Activated B cell treated with CpG ODN at 0.5 μM for 24 hours (primary cell): ENCODE data around the gene CTXND1. TPM values are rescaled to one million over a fixed set of nuclear protein-coding genes. Genes with fewer than 3 reads are reported as not detected.

Experiments used
- ATAC-seq: fragments of 200-7000 bp; cut with Tn5 transposase; one replicate; pipeline ENCODE4 v1.10.0; 2021; ENCODE audit warnings: low read depth, mild to moderate bottlenecking, moderate library complexity
- CTCF ChIA-PET: fragments of 350-600 bp; sonication (Branson Sonifier 250); formaldehyde crosslinking; loops from one replicate; lab custom pipeline; 2021; ENCODE audit warnings: antibody characterized with exemption; lab: Charles Lee
- POLR2A ChIA-PET: fragments of 350-600 bp; sonication (Branson Sonifier 250); formaldehyde crosslinking; loops from one replicate; lab custom pipeline; 2021; ENCODE audit warnings: antibody characterized with exemption; lab: Charles Lee
- DNase-seq: peaks from one replicate; pipeline ENCODE4 v3.0.0; 2022
- H3K27ac Mint-ChIP-seq: one replicate; pipeline ENCODE4 v1.8.0; 2020; ENCODE audit warnings: mixed read lengths
- H3K27me3 Mint-ChIP-seq: one replicate; pipeline ENCODE4 v1.8.0; 2021; ENCODE audit warnings: mixed read lengths
- H3K36me3 Mint-ChIP-seq: one replicate; pipeline ENCODE4 v1.8.0; 2021; ENCODE audit warnings: low read depth, mixed read lengths
- H3K4me1 Mint-ChIP-seq: one replicate; pipeline ENCODE4 v1.8.0; 2021; ENCODE audit warnings: mixed read lengths
- H3K4me3 Mint-ChIP-seq: one replicate; pipeline ENCODE4 v1.8.0; 2020; ENCODE audit warnings: mild to moderate bottlenecking, mixed read lengths
- H3K9me3 Mint-ChIP-seq: one replicate; pipeline ENCODE4 v1.8.0; 2020; ENCODE audit warnings: mixed read lengths
- CTCF ChIP-seq: fragments of 200-600 bp; IDR thresholded peaks from one replicate; pipeline ENCODE4 v1.8.0; 2022; ENCODE audit warnings: antibody characterized with exemption, mild to moderate bottlenecking
- intact Hi-C: fragments of 100-400 bp; cut with micrococcal nuclease; formaldehyde crosslinking; loops from one replicate; pipeline ENCODE4 v1.15.1; 2024
- total RNA-seq: library from RNA; stranded (reverse); gene quantifications from 2 replicates; pipeline ENCODE4 v1.2.3, GENCODE V29; 2022

CTXND1 gene
- total RNA-seq, 1 donor from 2014 or later, result not detected

GRCh38 chr15:80180468-80180867, 71.5 kb downstream of the CTXND1 start:
- Mint-ChIP-seq H3K4me1 (peaks cover 3% of the 10 kb centered on the region), H3K36me3 (peaks cover 8% of the 10 kb centered on the region), H3K4me3 (no peak overlapping the region), H3K27me3 (no peaks in the 10 kb centered on the region), H3K9me3 (peaks cover 3% of the 10 kb centered on the region), H3K27ac (no peak overlapping the region)
- ChIA-PET CTCF (no interaction called here), POLR2A (no interaction called here)
- intact Hi-C loops, result no loop called here
- ATAC-seq, result no peak
- no peak for TF ChIP-seq CTCF
- DNase-seq, result no peak

- Mint-ChIP-seq H3K4me1 (peaks cover 3% of the 10 kb centered on the region), H3K9me3 (no peaks in the 10 kb centered on the region), H3K27ac (no peak overlapping the region), H3K4me3 (no peak overlapping the region), H3K27me3 (no peaks in the 10 kb centered on the region), H3K36me3 (peaks cover 5% of the 10 kb centered on the region)
- DNase-seq (no peak), ATAC-seq (no peak)
- intact Hi-C loops, result no loop called here
- no peak for TF ChIP-seq CTCF
- ChIA-PET POLR2A (no interaction called here), CTCF (interaction anchor here (1.3 kb wide), 1 partner anchor 798 kb away, joined by 3 read pairs; no protein-coding TSS in a partner anchor)
Observed at GRCh38 chr15:80179935-80180334, 72.1 kb downstream of the CTXND1 start.

DNA sequence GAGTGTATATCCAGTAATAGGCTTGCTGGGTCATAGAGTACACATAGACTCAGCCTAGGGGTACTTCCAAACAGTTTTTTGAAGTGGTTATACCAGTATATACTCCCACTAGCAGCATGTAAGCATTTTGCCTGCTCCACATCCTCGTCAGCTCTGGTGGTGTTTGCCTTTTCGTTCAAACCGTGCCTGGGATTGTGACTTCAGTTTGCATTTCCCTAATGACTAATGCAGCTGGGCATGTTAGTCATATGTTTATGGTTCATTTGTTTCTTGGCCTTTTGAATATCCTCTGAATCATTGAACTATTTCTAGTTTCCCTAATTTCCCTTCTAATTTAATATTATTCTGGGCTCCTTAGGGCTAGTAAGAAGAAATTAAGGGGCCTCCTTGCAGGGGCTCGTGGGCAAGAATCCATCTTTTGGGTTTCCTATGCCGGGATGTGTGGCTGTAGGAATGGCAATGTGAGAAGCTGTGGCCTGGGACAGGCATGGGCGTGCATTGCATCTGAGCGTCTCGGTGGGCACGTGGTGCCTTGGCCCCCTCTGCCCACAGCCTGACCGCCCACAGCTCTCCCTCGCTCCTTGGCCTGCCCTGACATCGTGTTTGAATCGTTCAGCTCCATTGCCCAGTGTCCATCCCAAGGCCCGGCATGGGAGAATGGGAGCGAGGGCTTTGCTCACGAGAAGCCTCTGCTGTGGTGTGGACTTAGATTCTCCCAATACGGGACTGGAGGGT, 72.8 kb downstream of the CTXND1 start:
- Mint-ChIP-seq H3K9me3 (no peaks in the 10 kb centered on the region), H3K36me3 (peaks cover 2% of the 10 kb centered on the region), H3K4me1 (peaks cover 3% of the 10 kb centered on the region), H3K27me3 (no peaks in the 10 kb centered on the region), H3K27ac (no peak overlapping the region), H3K4me3 (no peak overlapping the region)
- TF ChIP-seq CTCF, result no peak
- CTCF ChIA-PET, result interaction anchor here (1.3 kb wide), 1 partner anchor 797 kb away, joined by 3 read pairs; no protein-coding TSS in a partner anchor
- no peak for DNase-seq
- POLR2A ChIA-PET, result interaction anchor here (0.5 kb wide), 1 partner anchor 183 kb away, joined by 6 read pairs; no protein-coding TSS in a partner anchor
- intact Hi-C loops, result no loop called here
- ATAC-seq, result no peak

DNA sequence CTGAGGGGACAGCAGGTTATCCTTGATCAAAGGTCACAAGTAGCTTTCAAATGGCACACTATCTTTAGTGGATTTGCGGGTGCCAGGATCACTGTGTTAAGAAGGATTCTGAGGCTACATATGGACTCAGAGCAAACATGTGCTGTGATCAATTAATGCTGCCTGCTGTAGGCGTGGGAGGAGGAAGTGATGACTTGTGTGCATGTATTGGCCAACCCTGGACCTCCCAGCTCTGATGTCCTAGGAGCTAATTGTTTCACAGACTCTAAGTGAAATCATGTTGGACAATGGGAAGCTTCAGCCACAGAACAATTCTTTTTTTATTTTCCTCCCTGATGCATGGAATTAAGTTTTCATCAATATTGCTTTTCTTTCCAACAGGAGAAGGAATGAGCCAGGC, 74.9 kb downstream of the CTXND1 start:
- ChIA-PET CTCF (interaction anchor here (2.8 kb wide), 1 partner anchor 795 kb away, joined by 12 read pairs; no protein-coding TSS in a partner anchor), POLR2A (no interaction called here)
- H3K4me1 Mint-ChIP-seq, result peaks cover 3% of the 10 kb centered on the region
- H3K27ac Mint-ChIP-seq, result no peak overlapping the region
- no peak for TF ChIP-seq CTCF
- no peak for ATAC-seq
- no peaks in the 10 kb centered on the region for H3K27me3 Mint-ChIP-seq
- intact Hi-C loops, result no loop called here
- no peaks in the 10 kb centered on the region for H3K9me3 Mint-ChIP-seq
- H3K4me3 Mint-ChIP-seq, result no peak overlapping the region
- DNase-seq, result no peak
- peaks cover 2% of the 10 kb centered on the region for H3K36me3 Mint-ChIP-seq

DNA sequence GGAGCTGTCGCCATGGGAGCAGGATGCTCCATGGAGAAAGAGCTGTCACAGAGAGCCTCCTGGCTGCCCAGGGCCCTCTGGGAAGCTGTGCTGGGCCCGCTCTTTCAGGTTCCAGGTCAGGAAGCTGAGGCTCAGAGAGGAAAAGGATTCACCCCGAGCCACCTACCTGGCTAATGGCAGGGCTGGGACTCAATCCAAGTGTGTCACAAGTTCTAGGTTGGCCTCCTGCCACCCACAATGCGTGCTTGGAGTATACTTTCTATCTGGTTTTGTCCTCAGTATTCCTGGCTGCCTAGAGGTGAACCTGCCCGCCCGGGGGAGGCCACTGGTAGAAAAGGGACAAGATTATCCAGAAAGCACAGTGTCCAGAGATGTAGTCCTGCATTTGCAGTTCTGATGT, 75.6 kb downstream of the CTXND1 start:
- POLR2A ChIA-PET, result no interaction called here
- no peak for TF ChIP-seq CTCF
- Mint-ChIP-seq H3K4me1 (peaks cover 3% of the 10 kb centered on the region), H3K36me3 (peaks cover 2% of the 10 kb centered on the region), H3K27ac (no peak overlapping the region), H3K4me3 (no peak overlapping the region), H3K27me3 (no peaks in the 10 kb centered on the region), H3K9me3 (no peaks in the 10 kb centered on the region)
- CTCF ChIA-PET, result interaction anchor here (2.8 kb wide), 1 partner anchor 795 kb away, joined by 12 read pairs; no protein-coding TSS in a partner anchor
- ATAC-seq (no peak), DNase-seq (no peak)
- intact Hi-C loops, result no loop called here
